Heart right ventricle (tissue), 16 donors: Measurements from ENCODE around the gene RAB3B. TPM values are rescaled to one million over a fixed set of nuclear protein-coding genes. Genes with fewer than 3 reads are reported as not detected.
"Not testable (repeated sequence)": the region's sequence is repeated elsewhere in the genome, so short reads cannot be mapped to it uniquely, and the experiment has no call there.

Source experiments
- ATAC-seq, 8 donors: fragments of 200-7000 bp; cut with Tn5 transposase; one replicate each; pipeline ENCODE4 v1.9.1; 2020; ENCODE audit warnings: mild to moderate bottlenecking in 8 of 8, moderate library complexity in 8 of 8, moderate number of reproducible peaks in 1 of 8
- DNase-seq, 2 donors: peaks; one replicate each; pipeline ENCODE4 v3.0.0-alpha.2; 2020
- H3K27ac ChIP-seq, 10 donors: fragments of 200-600 bp; sonication (generic) in 2 of 10; one replicate each; pipeline versions ENCODE4 v1.5.0 to v1.8.0; 2020 to 2022; ENCODE audit warnings: mild to moderate bottlenecking in 3 of 10
- H3K27me3 ChIP-seq, 7 donors: fragments of 200-600 bp; one replicate each; pipeline ENCODE4 v1.8.0; 2021 to 2022; ENCODE audit warnings: mild to moderate bottlenecking in 2 of 7
- H3K36me3 ChIP-seq, 9 donors: fragments of 200-600 bp; sonication (generic) in 1 of 9; one replicate each; pipeline versions ENCODE4 v1.5.0 to v1.8.0; 2020 to 2022; ENCODE audit warnings: mild to moderate bottlenecking in 2 of 9
- H3K4me1 ChIP-seq, 9 donors: fragments of 200-600 bp; sonication (generic) in 1 of 9; one replicate each; pipeline versions ENCODE4 v1.5.0 to v1.8.0; 2020 to 2022; ENCODE audit warnings: mild to moderate bottlenecking in 4 of 9
- H3K4me3 ChIP-seq, 10 donors: fragments of 200-600 bp; sonication (generic) in 2 of 10; one replicate each; pipeline versions ENCODE4 v1.5.0 to v1.8.0; 2020 to 2022; ENCODE audit warnings: mild to moderate bottlenecking in 7 of 10, moderate library complexity in 2 of 10
- H3K9me3 ChIP-seq, 11 donors: fragments of 200-600 bp in 10 of 11; sonication (generic) in 2 of 11; one replicate each; pipeline versions ENCODE4 v1.5.0 to v1.8.0; 2013 to 2022; ENCODE audit warnings: mild to moderate bottlenecking in 2 of 11, control low read depth in 1 of 11, moderate library complexity in 1 of 11
- WGBS, 2 donors: extraction: QIAGEN DNeasy Blood & Tissue Kit; methylation state at CpG; one replicate each; pipeline ENCODE4 v1.1.7; 2013; ENCODE audit warnings: inconsistent platforms in 1 of 2; 5-methylcytosine and 5-hydroxymethylcytosine counted together
- intact Hi-C, 10 donors: fragments of 100-400 bp; cut with DNase I; formaldehyde crosslinking; loops; one replicate each; pipeline versions ENCODE4 v1.11.1 to v1.14.2; 2022
- polyA plus RNA-seq, 2 donors: library from polyadenylated mRNA; stranded (reverse); fragments of 200-250 nt; gene quantifications; one replicate each; pipeline ENCODE4 v1.2.3, GENCODE V29; 2013
- total RNA-seq, 10 donors: library from RNA; stranded (reverse); fragmentation: NEBNext Ultra II Directional in 3 of 10; extraction: Animal tissue kit (Norgen Biotek cat#: 25700) in 3 of 10; gene quantifications; one replicate each; pipeline versions ENCODE4 v1.2.1 to v1.2.4, GENCODE V29; 2021 to 2023
- TF ChIP-seq, protein P1 (sequence below), 9 donors: fragments of 200-600 bp; sonication (generic) in 2 of 9; IDR thresholded peaks; one replicate each; pipeline versions ENCODE4 v1.5.0 to v1.8.0; 2021 to 2022; ENCODE audit warnings: antibody characterized with exemption in 9 of 9, mild to moderate bottlenecking in 5 of 9, moderate library complexity in 1 of 9
- donor health status: Arrhythmogenic right ventricular cardiomyopathy.
- donor health status: ischemic (EF 13 %, LVEDD 7.1; RV severe dilation, severe dysfunction).
- donor health status: healthy with polysubstance abuse.
- donor health status: DM: no; HTN: yes; CAD: no.
- donor health status: DM: no; HTN: no; CAD: no.
- donor health status: ischemic (EF 25% LVEDD 6.9; RV normal size, moderate dysfunction).
- donor health status: ischemic (EF 25% LVEDD 5.7; RV mildly dilated, moderate dysfunction).
- donor health status: healthy.
- donor health status: DM: yes; HTN: yes; CAD: no.
- donor health status: Ischemic cardiomyopathy.
- donor health status: ischemic (EF 35%, LVEDD 5.7; RV mildly dilated, moderate dysfunction).
- donor health status: nonischemic (EF 11% LVEDD 7.7; RV severe dilation, severe dysfunction).
- donor health status: DM: yes; HTN: yes; CAD: no.
- donor health status: PGD.
- donor health status: ischemic (EF 29% LVEDD 5.4; RV normal size, mild dysfunction).
- donor health status: nonischemic (EF 23%, LVEDD 6.1; RV moderate dilation, normal function).

Gene RAB3B
- total and polyA plus RNA-seq, 12 donors, result 0.01 to 0.02 TPM; not detected in 10

DNA sequence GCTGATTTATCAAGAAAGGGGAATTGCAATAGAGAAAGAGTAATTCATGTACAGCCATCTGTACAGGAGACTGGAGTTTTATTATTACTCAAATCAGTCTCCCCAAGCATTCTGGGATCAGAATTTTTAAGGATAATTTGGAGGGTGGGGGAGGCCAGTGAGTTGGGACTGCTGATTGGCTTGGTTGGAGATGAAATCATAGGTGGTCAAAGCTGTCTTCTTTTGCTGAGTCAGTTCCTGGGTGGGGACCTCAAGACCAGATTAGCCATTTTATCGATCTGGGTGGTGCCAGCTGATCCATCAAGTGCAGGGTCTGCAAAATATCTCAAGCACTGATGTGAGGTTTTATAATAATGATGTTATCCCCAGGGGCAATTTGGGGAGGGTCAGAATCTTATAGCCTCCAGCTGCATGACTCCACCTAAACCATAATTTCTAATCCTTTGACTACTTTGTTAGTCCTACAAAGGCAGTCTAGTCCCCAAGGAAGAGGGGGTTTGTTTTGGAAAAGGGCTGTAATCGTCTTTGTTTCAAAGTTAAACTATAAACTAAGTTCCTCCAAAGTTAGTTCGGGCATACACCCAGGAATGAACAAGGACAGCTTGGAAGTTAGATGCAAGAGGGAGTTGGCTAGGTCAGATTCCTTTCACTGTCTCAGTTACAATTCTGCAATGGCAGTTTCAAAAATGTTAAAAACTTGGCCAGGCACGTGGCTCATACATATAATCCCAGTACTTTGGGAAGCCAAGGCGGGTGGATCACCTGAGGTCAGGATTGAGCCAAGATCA, 16.9 kb upstream of the RAB3B start:
- no peaks in the 10 kb centered on the region for H3K9me3 ChIP-seq
- H3K27me3 ChIP-seq, result peaks cover 0 to 73% (median 48%) of the 10 kb centered on the region in 7 donors
- H3K36me3 ChIP-seq, result no peaks in the 10 kb centered on the region
- WGBS, 2 donors, result 56 to 63% methylated on average over 5 of the region's 5 CpGs
- H3K4me1 ChIP-seq, result no peaks in the 10 kb centered on the region
- ATAC-seq (no peak), DNase-seq (no peak)
- TF ChIP-seq, protein P1, sequence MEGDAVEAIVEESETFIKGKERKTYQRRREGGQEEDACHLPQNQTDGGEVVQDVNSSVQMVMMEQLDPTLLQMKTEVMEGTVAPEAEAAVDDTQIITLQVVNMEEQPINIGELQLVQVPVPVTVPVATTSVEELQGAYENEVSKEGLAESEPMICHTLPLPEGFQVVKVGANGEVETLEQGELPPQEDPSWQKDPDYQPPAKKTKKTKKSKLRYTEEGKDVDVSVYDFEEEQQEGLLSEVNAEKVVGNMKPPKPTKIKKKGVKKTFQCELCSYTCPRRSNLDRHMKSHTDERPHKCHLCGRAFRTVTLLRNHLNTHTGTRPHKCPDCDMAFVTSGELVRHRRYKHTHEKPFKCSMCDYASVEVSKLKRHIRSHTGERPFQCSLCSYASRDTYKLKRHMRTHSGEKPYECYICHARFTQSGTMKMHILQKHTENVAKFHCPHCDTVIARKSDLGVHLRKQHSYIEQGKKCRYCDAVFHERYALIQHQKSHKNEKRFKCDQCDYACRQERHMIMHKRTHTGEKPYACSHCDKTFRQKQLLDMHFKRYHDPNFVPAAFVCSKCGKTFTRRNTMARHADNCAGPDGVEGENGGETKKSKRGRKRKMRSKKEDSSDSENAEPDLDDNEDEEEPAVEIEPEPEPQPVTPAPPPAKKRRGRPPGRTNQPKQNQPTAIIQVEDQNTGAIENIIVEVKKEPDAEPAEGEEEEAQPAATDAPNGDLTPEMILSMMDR (IDR thresholded peaks at IDR 0.05), result no peak
- no peak overlapping the region for H3K27ac ChIP-seq
- intact Hi-C loops, result loop anchor here in 1 of 10 donors (10.0 kb wide), 1 partner anchor 373 kb away; no protein-coding TSS in a partner anchor
- H3K4me3 ChIP-seq, result no peak overlapping the region

DNA sequence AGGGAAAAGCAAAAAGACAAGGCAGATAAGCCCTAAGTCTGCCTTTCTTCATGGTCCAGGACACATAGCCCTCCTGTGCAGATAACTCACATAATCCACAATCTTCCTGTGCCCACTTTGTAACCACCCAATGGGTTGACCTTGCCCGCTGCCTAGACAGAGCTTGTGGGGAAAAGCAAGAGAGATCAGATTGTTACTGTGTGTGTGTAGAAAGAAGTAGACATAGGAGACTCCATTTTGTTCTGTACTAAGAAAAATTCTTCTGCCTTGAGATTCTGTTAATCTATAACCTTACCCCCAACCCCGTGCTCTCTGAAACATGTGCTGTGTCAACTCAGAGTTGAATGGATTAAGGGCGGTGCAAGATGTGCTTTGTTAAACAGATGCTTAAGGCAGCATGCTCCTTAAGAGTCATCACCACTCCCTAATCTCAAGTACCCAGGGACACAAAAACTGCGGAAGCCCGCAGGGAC, 15.6 kb upstream of the RAB3B start:
- H3K27me3 ChIP-seq, result peaks cover 0 to 73% (median 48%) of the 10 kb centered on the region in 7 donors
- ATAC-seq, result not testable (repeated sequence)
- 32 to 42% methylated on average over 4 of the region's 5 CpGs for WGBS, 2 donors

GRCh38 chr1:52005548-52005947, 15.0 kb upstream of the RAB3B start:
- DNase-seq, H3K9me3 ChIP-seq, H3K4me3 ChIP-seq, H3K27ac ChIP-seq, ATAC-seq, H3K36me3 ChIP-seq, H3K4me1 ChIP-seq: not testable (repeated sequence)
- H3K27me3 ChIP-seq, result peaks cover 0 to 73% (median 48%) of the 10 kb centered on the region in 7 donors
- intact Hi-C loops, result loop anchor here in 1 of 10 donors (10.0 kb wide), 1 partner anchor 371 kb away; no protein-coding TSS in a partner anchor
- WGBS, 2 donors, result 41 to 47% methylated on average over 3 of the region's 3 CpGs

More for the DNA sequence above, 15.6 kb upstream of the RAB3B start:
- intact Hi-C loops, result loop anchor here in 1 of 10 donors (10.0 kb wide), 1 partner anchor 371 kb away; no protein-coding TSS in a partner anchor
- H3K9me3 ChIP-seq, H3K27ac ChIP-seq, DNase-seq, H3K36me3 ChIP-seq, H3K4me3 ChIP-seq, H3K4me1 ChIP-seq: not testable (repeated sequence)

DNA sequence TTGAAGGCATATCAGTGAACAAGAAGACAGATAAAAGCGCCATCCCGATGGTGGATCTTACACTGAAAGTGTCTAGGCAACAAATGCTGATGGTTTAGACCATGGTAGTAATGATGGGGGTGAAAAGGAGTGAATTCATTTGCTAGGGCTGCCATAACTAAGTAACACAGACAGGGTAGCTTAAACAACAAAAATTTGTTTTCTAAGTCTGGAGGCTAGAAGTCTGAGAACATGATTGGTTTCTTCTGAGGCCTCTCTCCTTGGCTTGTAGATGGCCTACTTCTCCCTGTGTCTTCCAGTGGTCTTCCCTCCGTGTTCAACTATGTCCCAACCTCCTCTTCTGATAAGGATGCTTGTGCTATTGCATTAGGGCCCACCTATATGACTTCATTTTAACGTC, 13.4 kb upstream of the RAB3B start:
- no peak overlapping the region for H3K4me3 ChIP-seq
- H3K4me1 ChIP-seq, result no peaks in the 10 kb centered on the region
- intact Hi-C loops, result loop anchor here in 8 of 10 donors (2.0 to 10.0 kb wide), 3 partner anchors 107 to 369 kb away; no protein-coding TSS in a partner anchor
- 50 to 55% methylated on average over 4 of the region's 4 CpGs for WGBS, 2 donors
- TF ChIP-seq, protein P1 (IDR thresholded peaks at IDR 0.05), result no peak
- no peak overlapping the region for H3K27ac ChIP-seq
- no peaks in the 10 kb centered on the region for H3K36me3 ChIP-seq
- no peaks in the 10 kb centered on the region for H3K9me3 ChIP-seq
- H3K27me3 ChIP-seq, result peaks cover 0 to 60% (median 48%) of the 10 kb centered on the region in 7 donors
- DNase-seq (no peak), ATAC-seq (no peak)

DNA sequence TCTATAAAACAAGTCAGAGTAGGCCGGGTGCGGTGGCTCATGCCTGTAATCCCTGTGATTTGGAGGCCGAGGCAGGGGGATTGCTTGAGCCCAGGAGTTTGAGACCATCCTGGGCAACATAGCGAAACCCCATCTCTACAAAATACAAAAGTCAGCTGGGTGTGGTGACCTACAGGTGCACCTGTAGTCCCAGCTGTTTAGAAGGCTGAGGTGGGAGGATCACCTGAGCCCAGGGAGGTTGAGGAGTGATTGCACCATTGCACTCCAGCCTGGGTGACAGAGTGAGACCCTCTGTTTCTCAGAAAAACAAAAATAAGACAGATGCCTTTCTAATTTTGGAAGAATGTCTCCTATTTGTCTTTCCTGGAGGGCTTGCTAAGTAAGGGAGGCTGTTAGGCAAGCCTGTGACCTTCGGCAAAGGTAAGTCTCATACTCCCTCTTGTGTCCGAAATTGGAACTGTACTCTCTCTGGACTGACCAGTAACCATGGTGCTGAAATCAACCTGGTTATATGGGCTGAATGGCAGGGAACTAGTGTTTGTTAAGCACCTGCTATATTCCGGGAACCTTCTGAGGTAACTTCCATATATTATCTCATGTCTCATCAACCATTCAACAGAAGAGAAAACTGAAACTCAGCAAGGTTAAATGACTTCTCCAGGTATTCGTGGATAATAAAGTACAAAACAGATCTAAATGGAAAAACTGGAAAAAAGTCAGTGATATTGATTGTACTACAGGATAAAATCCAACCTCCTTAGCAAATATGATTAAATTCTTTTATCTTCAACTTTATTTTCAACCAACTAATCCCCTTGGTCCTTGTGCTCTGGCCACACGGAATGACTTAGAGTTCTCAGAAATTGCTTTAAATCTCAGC, 11.8 kb upstream of the RAB3B start:
- Histone ChIP-seq H3K27me3 (peaks cover 0 to 46% (median 35%) of the 10 kb centered on the region in 7 donors), H3K4me3 (no peak overlapping the region), H3K4me1 (no peaks in the 10 kb centered on the region), H3K27ac (no peak overlapping the region), H3K9me3 (no peaks in the 10 kb centered on the region), H3K36me3 (no peaks in the 10 kb centered on the region)
- 48 to 52% methylated on average over 9 of the region's 9 CpGs for WGBS, 2 donors
- DNase-seq (peak in 1 of 2 donors; percentile 80), ATAC-seq (peak; percentile 67 to 92 (median 86))
- intact Hi-C loops, result loop anchor here in 9 of 10 donors (1.0 to 10.0 kb wide), 4 partner anchors 105 to 367 kb away; no protein-coding TSS in a partner anchor
- TF ChIP-seq, protein P1 (IDR thresholded peaks at IDR 0.05), result peak; percentile 59 to 97 (median 89)
